ENCODE measurements around the gene MRRF. TPM values are rescaled to one million over a fixed set of nuclear protein-coding genes. Genes with fewer than 3 reads are reported as not detected.
A peak's percentile ranks its signal among the peaks of the same experiment; 100 is the strongest.

The MRRF gene
- total RNA-seq, 1 experiment from 2014 or later: 45.7 TPM

DNA sequence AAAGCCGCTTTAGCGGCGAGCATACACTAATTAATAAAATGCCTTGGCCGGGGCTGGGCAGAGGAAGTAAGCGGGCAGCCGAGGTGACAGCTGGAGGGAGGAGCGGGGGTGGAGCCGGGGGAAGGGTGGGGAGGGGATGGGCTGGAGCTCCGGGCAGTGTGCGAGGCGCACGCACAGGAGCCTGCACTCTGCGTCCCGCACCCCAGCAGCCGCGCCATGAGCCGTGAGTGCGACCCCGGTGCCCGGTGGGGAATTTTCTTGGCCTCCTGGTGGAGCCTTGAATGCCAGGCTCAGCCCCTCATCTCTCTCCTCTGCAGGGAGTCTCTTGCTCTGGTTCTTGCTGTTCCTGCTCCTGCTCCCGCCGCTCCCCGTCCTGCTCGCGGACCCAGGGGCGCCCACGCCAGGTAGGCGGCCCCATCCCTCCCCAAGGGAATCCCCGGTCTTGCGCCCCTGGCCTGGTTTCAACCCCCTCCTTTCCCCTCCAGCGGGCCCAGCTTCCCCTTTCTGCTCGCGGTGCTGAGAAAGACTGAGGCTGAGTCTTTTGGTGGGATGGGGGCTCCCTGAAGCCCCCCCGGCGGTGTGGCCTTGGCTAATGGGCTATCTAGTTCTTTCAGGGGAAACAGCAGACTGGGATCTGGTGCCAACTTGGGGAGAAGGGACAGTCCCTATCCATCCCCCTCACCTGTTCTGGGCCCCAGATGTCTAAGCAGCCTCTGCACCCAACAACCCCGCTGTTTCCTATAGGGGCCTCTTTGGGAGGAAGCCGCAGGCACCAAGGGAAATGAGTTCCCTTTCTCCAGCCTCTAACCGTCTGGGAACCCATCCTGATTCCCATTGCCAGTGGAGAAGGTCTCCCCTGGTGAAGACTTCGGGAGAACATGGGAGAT lies 106.4 kb downstream of the MRRF start, which contains the start of gene PTGS1:
PTGS1 (plus strand) TSS at position 156 of the 887 bp plus-strand sequence; CDS start at position 217, 61 bp downstream.
- peaks cover 4% of the 10 kb centered on the region for H3K4me1 Mint-ChIP-seq (ENCODE audit: low read depth, unreplicated experiment)
- BruUV-seq (replicated peaks): no TSS peak
- H3K36me3 Mint-ChIP-seq (ENCODE audit: insufficient read depth, unreplicated experiment): no peaks in the 10 kb centered on the region
- peak; percentile 19 for DNase-seq
- H3K9me3 Mint-ChIP-seq (ENCODE audit: low read depth, unreplicated experiment): peaks cover 4% of the 10 kb centered on the region
- no peak within 1 kb of the TSS for H3K27ac Mint-ChIP-seq (ENCODE audit: unreplicated experiment)
- H3K27me3 Mint-ChIP-seq (ENCODE audit: unreplicated experiment): peaks cover 19% of the 10 kb centered on the region
- peak within 1 kb of the TSS; percentile 56 for H3K4me3 Mint-ChIP-seq (ENCODE audit: low read depth, unreplicated experiment)
- CTCF ChIA-PET: no interaction called here
- intact Hi-C loops (cut with micrococcal nuclease; ENCODE audit: unreplicated experiment): no loop called here
- TF ChIP-seq CTCF (IDR thresholded peaks at IDR 0.05; ENCODE audit: unreplicated experiment): no peak

- CTCF ChIA-PET: no interaction called here
- intact Hi-C loops (cut with micrococcal nuclease; ENCODE audit: unreplicated experiment): no loop called here
- Mint-ChIP-seq H3K9me3 (ENCODE audit: low read depth, unreplicated experiment) (peaks cover 4% of the 10 kb centered on the region), H3K36me3 (ENCODE audit: insufficient read depth, unreplicated experiment) (no peaks in the 10 kb centered on the region), H3K27ac (ENCODE audit: unreplicated experiment) (no peak overlapping the region), H3K4me3 (ENCODE audit: low read depth, unreplicated experiment) (no peak overlapping the region), H3K4me1 (ENCODE audit: low read depth, unreplicated experiment) (peaks cover 12% of the 10 kb centered on the region), H3K27me3 (ENCODE audit: unreplicated experiment) (peaks cover 19% of the 10 kb centered on the region)
- no peak for TF ChIP-seq CTCF (IDR thresholded peaks at IDR 0.05; ENCODE audit: unreplicated experiment)
- BruUV-seq (replicated peaks): no TSS peak
- DNase-seq: no peak
These were observed 107.2 kb downstream of the MRRF start for GRCh38 chr9:122371846-122372245.

GRCh38 chr9:122372856-122373845 lies 108.5 kb downstream of the MRRF start:
- no TSS peak for BruUV-seq (replicated peaks)
- CTCF ChIA-PET: no interaction called here
- Mint-ChIP-seq H3K27ac (ENCODE audit: unreplicated experiment) (no peak overlapping the region), H3K4me1 (ENCODE audit: low read depth, unreplicated experiment) (peaks cover 16% of the 10 kb centered on the region), H3K4me3 (ENCODE audit: low read depth, unreplicated experiment) (no peak overlapping the region), H3K9me3 (ENCODE audit: low read depth, unreplicated experiment) (peaks cover 4% of the 10 kb centered on the region), H3K36me3 (ENCODE audit: insufficient read depth, unreplicated experiment) (no peaks in the 10 kb centered on the region), H3K27me3 (ENCODE audit: unreplicated experiment) (peaks cover 19% of the 10 kb centered on the region)
- DNase-seq: no peak
- intact Hi-C loops (cut with micrococcal nuclease; ENCODE audit: unreplicated experiment): no loop called here
- no peak for TF ChIP-seq CTCF (IDR thresholded peaks at IDR 0.05; ENCODE audit: unreplicated experiment)

- TF ChIP-seq CTCF (IDR thresholded peaks at IDR 0.05; ENCODE audit: unreplicated experiment): no peak
- DNase-seq: no peak
- H3K4me3 Mint-ChIP-seq (ENCODE audit: low read depth, unreplicated experiment): no peak overlapping the region
- peaks cover 19% of the 10 kb centered on the region for H3K27me3 Mint-ChIP-seq (ENCODE audit: unreplicated experiment)
- intact Hi-C loops (cut with micrococcal nuclease; ENCODE audit: unreplicated experiment): loop anchor here (5.0 kb wide), 1 partner anchor 77 kb away; no protein-coding TSS in a partner anchor
- no peaks in the 10 kb centered on the region for H3K36me3 Mint-ChIP-seq (ENCODE audit: insufficient read depth, unreplicated experiment)
- no peaks in the 10 kb centered on the region for H3K9me3 Mint-ChIP-seq (ENCODE audit: low read depth, unreplicated experiment)
- BruUV-seq (replicated peaks): no TSS peak
- peaks cover 16% of the 10 kb centered on the region for H3K4me1 Mint-ChIP-seq (ENCODE audit: low read depth, unreplicated experiment)
- H3K27ac Mint-ChIP-seq (ENCODE audit: unreplicated experiment): no peak overlapping the region
- CTCF ChIA-PET: no interaction called here
These were observed 110.3 kb downstream of the MRRF start for GRCh38 chr9:122374885-122375420.

Measured in Calu3 (cell line).